Heart left ventricle (tissue), 13 donors: ENCODE data around the gene XIRP2.

Experiments
- CTCF ChIP-seq, 12 donors: fragments of 200-600 bp; sonication (generic) in 4 of 12; IDR thresholded peaks; one replicate each; pipeline versions ENCODE4 v1.5.0 to v1.8.0; 2018 to 2022; ENCODE audit warnings: antibody characterized with exemption in 12 of 12, mild to moderate bottlenecking in 5 of 12
- POLR2A ChIP-seq, 2 donors: fragments of 450-650 bp; IDR thresholded peaks; one replicate each; pipeline ENCODE4 v1.6.1; 2017; ENCODE audit warnings: antibody characterized with exemption in 2 of 2, mild to moderate bottlenecking in 2 of 2, moderate library complexity in 2 of 2
- donor health status: ischemic (EF 13 %, LVEDD 7.1; RV severe dilation, severe dysfunction).
- donor health status: DM: no; HTN: yes; CAD: no.
- donor health status: DM: no; HTN: no; CAD: no.
- donor health status: ischemic (EF 25% LVEDD 6.9; RV normal size, moderate dysfunction).
- donor health status: ischemic (EF 25% LVEDD 5.7; RV mildly dilated, moderate dysfunction).
- donor health status: ischemic (EF 35%, LVEDD 5.7; RV mildly dilated, moderate dysfunction).
- donor health status: nonischemic (EF 11% LVEDD 7.7; RV severe dilation, severe dysfunction).
- donor health status: DM: yes; HTN: yes; CAD: no.
- donor health status: PGD.
- donor health status: ischemic (EF 29% LVEDD 5.4; RV normal size, mild dysfunction).
- donor health status: nonischemic (EF 23%, LVEDD 6.1; RV moderate dilation, normal function).

- TF ChIP-seq POLR2A (IDR thresholded peaks at IDR 0.05): no peak
- no peak for TF ChIP-seq CTCF (IDR thresholded peaks at IDR 0.05)
Measured at GRCh38 chr2:166926657-166927056, 38.4 kb downstream of the XIRP2 start.
